Testis (tissue), 2 donors: ENCODE results near the gene TIMM13.

Experiments
- POLR2A ChIP-seq: fragments of 450-650 bp; IDR thresholded peaks from one replicate; pipeline ENCODE4 v1.6.1; 2017; ENCODE audit warnings: antibody characterized with exemption, mild to moderate bottlenecking, moderate library complexity
- TF ChIP-seq, protein P1 (sequence below), 3 experiments: fragments of 450-650 bp in 2 of 3; fragments of 200-600 bp in 1 of 3; sonication (generic) in 1 of 3; IDR thresholded peaks; one replicate each; pipeline ENCODE4 v1.5.1; 2016 to 2019; ENCODE audit warnings: antibody characterized with exemption in 3 of 3, mild to moderate bottlenecking in 2 of 3, moderate library complexity in 1 of 3

DNA sequence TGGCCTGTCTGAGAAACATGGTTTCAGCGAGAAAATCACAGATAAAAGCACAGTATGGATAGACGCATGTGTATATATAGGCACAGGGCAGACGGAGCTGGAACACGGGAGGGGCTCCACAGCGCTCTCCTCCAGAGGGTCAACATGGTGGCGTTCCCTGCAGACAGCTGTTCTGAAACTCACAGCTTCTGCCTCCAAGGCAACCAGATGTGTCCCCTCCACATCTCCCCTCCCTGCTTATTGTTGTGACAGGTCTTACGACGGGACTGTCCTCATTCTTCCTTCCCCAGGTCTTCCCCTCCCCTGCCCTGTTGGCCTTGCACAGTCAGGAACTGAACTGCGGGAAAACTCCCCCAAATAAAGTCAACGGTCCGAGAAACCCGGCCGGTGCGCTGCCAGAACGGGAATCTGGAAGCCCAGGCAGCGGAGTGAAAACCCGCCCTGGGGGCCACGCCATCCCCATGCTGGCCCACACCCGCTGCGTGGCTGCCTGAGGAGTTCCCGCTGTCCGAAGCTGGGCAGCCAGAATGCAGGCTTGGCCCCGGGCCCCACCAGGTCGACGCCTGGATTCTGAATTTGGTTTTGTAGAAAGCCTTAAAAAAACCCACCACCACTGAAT lies 2.6 kb upstream of the TIMM13 start:
- TF ChIP-seq, protein P1, sequence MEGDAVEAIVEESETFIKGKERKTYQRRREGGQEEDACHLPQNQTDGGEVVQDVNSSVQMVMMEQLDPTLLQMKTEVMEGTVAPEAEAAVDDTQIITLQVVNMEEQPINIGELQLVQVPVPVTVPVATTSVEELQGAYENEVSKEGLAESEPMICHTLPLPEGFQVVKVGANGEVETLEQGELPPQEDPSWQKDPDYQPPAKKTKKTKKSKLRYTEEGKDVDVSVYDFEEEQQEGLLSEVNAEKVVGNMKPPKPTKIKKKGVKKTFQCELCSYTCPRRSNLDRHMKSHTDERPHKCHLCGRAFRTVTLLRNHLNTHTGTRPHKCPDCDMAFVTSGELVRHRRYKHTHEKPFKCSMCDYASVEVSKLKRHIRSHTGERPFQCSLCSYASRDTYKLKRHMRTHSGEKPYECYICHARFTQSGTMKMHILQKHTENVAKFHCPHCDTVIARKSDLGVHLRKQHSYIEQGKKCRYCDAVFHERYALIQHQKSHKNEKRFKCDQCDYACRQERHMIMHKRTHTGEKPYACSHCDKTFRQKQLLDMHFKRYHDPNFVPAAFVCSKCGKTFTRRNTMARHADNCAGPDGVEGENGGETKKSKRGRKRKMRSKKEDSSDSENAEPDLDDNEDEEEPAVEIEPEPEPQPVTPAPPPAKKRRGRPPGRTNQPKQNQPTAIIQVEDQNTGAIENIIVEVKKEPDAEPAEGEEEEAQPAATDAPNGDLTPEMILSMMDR (IDR thresholded peaks at IDR 0.05) = no peak
- TF ChIP-seq POLR2A = no peak
